Vagina (tissue), 2 donors: ENCODE data around the gene AUH. TPM values are rescaled to one million over a fixed set of nuclear protein-coding genes. Genes with fewer than 3 reads are reported as not detected.

Experiments
- DNase-seq, 2 donors: peaks; one replicate each; pipeline ENCODE4 v3.0.0-alpha.2; 2017; ENCODE audit errors: extremely low spot score in 2 of 2
- H3K27ac ChIP-seq: fragments of 200-600 bp; sonication (generic); one replicate; pipeline ENCODE4 v1.5.1; 2019
- H3K27me3 ChIP-seq: fragments of 200-600 bp; sonication (generic); one replicate; pipeline ENCODE4 v1.5.1; 2019
- H3K36me3 ChIP-seq, 2 donors: fragments of 200-600 bp; sonication (generic); one replicate each; pipeline ENCODE4 v1.5.1; 2017 to 2019
- H3K4me1 ChIP-seq: fragments of 200-600 bp; sonication (generic); one replicate; pipeline ENCODE4 v1.5.1; 2019
- H3K4me3 ChIP-seq, 2 donors: fragments of 200-600 bp; sonication (generic); 1 replicate in 1 of 2; 2 replicates in 1 of 2; pipeline ENCODE4 v1.5.1; 2016 to 2019
- H3K9me3 ChIP-seq: fragments of 200-600 bp; sonication (generic); one replicate; pipeline ENCODE4 v1.5.1; 2019
- POLR2A ChIP-seq, 2 donors: fragments of 450-650 bp; IDR thresholded peaks; one replicate each; pipeline ENCODE4 v1.6.1; 2017; ENCODE audit warnings: antibody characterized with exemption in 2 of 2, mild to moderate bottlenecking in 2 of 2, moderate library complexity in 2 of 2
- POLR2AphosphoS5 ChIP-seq, 2 donors: sonication (generic); formaldehyde crosslinking; IDR thresholded peaks; one replicate each; pipeline ENCODE4 v1.9.0; 2017; ENCODE audit warnings: antibody characterized with exemption in 2 of 2, mild to moderate bottlenecking in 2 of 2, low read depth in 1 of 2; ENCODE audit not compliant: insufficient read depth in 1 of 2
- intact Hi-C: fragments of 100-400 bp; cut with DNase I; formaldehyde crosslinking; loops from one replicate; pipeline ENCODE4 v1.15.1; 2023
- total RNA-seq: library from RNA; depleted of rRNA; stranded (reverse); fragments of >200 nt; gene quantifications from one replicate; pipeline ENCODE4 v1.2.3, GENCODE V29; 2016
- TF ChIP-seq, protein P1 (sequence below), 3 experiments: fragments of 450-650 bp in 2 of 3; fragments of 200-600 bp in 1 of 3; sonication (generic) in 1 of 3; IDR thresholded peaks; one replicate each; pipeline ENCODE4 v1.5.1; 2017 to 2019; ENCODE audit warnings: antibody characterized with exemption in 3 of 3, mild to moderate bottlenecking in 2 of 3, moderate library complexity in 2 of 3

AUH gene
- total RNA-seq, 1 donor from 2014 or later = 39.0 TPM

DNA sequence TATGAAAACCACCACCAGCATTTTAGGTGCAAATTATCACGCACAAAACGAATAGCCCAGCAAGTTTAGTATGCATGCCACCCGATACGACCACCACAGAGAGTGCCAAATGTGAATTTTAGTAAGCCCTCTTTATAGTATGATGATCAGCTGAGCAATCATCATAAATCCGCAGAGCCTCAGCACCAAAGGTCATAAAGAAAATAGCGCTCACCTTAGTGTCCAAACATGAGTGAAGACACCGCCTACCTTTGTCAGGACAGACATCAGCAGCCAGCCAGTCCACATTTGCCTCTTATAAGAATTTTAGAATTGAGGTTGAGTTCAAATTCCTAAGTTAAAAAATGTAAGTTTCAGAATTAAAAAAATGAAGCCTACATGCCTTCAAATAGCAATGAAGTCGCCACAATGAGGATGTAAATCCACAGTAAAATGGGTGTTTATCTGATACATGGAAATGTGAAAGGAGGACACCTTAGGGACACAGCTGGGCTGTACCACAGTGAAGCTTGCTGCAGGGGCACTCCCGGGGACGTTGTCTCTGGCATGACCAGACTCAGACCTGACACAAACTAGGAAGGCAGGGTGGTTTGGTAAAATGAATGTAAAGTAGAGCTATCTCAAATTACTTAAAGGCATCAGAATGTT lies 149.0 kb downstream of the AUH start:
- no peaks in the 10 kb centered on the region for H3K36me3 ChIP-seq
- no peaks in the 10 kb centered on the region for H3K9me3 ChIP-seq
- peaks cover 14% of the 10 kb centered on the region for H3K4me1 ChIP-seq
- TF ChIP-seq POLR2AphosphoS5 (IDR thresholded peaks at IDR 0.05; ENCODE audit: insufficient read depth in 1 of 2, low read depth in 1 of 2) (no peak), POLR2A (IDR thresholded peaks at IDR 0.05) (no peak)
- TF ChIP-seq, protein P1, sequence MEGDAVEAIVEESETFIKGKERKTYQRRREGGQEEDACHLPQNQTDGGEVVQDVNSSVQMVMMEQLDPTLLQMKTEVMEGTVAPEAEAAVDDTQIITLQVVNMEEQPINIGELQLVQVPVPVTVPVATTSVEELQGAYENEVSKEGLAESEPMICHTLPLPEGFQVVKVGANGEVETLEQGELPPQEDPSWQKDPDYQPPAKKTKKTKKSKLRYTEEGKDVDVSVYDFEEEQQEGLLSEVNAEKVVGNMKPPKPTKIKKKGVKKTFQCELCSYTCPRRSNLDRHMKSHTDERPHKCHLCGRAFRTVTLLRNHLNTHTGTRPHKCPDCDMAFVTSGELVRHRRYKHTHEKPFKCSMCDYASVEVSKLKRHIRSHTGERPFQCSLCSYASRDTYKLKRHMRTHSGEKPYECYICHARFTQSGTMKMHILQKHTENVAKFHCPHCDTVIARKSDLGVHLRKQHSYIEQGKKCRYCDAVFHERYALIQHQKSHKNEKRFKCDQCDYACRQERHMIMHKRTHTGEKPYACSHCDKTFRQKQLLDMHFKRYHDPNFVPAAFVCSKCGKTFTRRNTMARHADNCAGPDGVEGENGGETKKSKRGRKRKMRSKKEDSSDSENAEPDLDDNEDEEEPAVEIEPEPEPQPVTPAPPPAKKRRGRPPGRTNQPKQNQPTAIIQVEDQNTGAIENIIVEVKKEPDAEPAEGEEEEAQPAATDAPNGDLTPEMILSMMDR (IDR thresholded peaks at IDR 0.05) = no peak
- no peaks in the 10 kb centered on the region for H3K27me3 ChIP-seq
- no peak for DNase-seq
- no peak overlapping the region for H3K4me3 ChIP-seq
- no peak overlapping the region for H3K27ac ChIP-seq
- intact Hi-C loops = no loop called here

DNA sequence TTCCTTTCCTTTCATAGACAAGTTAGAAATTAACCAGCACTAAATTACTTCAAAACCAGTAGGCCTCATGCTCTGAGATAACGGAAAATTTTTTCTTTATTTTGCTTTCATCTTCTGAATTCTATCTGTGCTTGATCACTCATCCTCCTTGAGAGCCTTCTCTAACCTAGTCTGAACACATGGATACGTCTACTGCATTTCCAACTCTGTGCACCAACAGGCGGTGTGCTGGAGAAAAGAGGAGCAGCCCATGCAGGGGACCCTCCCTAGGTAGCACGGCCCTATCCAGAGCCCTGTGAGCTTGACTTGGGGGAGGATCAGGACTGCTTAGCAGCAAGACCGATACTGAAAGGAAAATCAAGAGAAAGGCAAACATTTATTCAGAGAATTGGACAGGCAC lies 149.8 kb downstream of the AUH start:
- no peak overlapping the region for H3K27ac ChIP-seq
- no peak overlapping the region for H3K4me3 ChIP-seq
- no peak for TF ChIP-seq POLR2A (IDR thresholded peaks at IDR 0.05)
- TF ChIP-seq, protein P1 (IDR thresholded peaks at IDR 0.05) = no peak
- TF ChIP-seq POLR2AphosphoS5 (IDR thresholded peaks at IDR 0.05; ENCODE audit: insufficient read depth in 1 of 2, low read depth in 1 of 2) = no peak
- peaks cover 22% of the 10 kb centered on the region for H3K4me1 ChIP-seq
- no peak for DNase-seq
- H3K27me3 ChIP-seq = no peaks in the 10 kb centered on the region
- H3K9me3 ChIP-seq = no peaks in the 10 kb centered on the region
- no peaks in the 10 kb centered on the region for H3K36me3 ChIP-seq
- intact Hi-C loops = no loop called here

DNA sequence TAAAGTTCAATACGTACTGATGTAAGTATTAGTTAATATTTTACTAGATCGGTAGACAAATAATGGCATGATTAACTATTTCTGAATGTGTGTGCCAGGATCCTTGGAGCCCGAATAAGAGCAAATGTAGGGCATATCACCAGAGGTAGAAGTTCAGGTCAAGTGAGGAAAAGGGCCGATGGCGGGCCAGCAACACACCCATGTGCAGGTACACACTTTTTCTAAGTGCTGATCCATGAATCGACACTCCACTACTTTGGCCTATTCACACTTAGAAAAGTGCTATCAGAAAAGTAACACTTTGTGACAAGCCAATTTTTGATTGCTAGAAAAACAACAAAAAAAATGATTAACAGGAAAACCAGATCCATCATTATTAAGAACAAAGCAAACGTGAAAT lies 150.3 kb downstream of the AUH start:
- intact Hi-C loops = no loop called here
- no peak for DNase-seq
- no peaks in the 10 kb centered on the region for H3K27me3 ChIP-seq
- TF ChIP-seq, protein P1 (IDR thresholded peaks at IDR 0.05) = no peak
- no peak for TF ChIP-seq POLR2A (IDR thresholded peaks at IDR 0.05)
- no peak for TF ChIP-seq POLR2AphosphoS5 (IDR thresholded peaks at IDR 0.05; ENCODE audit: insufficient read depth in 1 of 2, low read depth in 1 of 2)
- H3K4me1 ChIP-seq = peaks cover 22% of the 10 kb centered on the region
- H3K4me3 ChIP-seq = no peak overlapping the region
- H3K9me3 ChIP-seq = no peaks in the 10 kb centered on the region
- no peaks in the 10 kb centered on the region for H3K36me3 ChIP-seq
- H3K27ac ChIP-seq = no peak overlapping the region

DNA sequence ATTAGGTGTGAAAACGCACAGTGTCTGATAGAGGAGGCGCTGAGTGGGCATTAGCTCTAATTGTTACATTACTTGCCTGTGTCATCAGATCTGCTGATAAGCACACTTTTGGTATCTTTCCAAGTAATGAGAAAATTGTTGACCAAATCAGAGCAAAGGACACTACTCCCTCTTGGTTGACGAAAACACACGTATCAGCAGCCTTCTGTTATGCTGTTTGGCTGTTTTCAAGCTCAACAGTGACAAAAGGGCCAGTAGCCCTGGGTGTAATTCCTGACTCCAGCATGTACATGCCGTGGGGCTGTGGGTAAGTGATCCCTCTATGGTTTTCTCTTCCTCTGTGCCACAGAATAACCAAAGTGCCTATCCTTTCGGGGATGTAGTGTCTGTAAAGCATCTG lies 151.4 kb downstream of the AUH start:
- intact Hi-C loops = no loop called here
- H3K27ac ChIP-seq = no peak overlapping the region
- TF ChIP-seq, protein P1 (IDR thresholded peaks at IDR 0.05) = no peak
- TF ChIP-seq POLR2AphosphoS5 (IDR thresholded peaks at IDR 0.05; ENCODE audit: insufficient read depth in 1 of 2, low read depth in 1 of 2) = no peak
- no peak for TF ChIP-seq POLR2A (IDR thresholded peaks at IDR 0.05)

DNA sequence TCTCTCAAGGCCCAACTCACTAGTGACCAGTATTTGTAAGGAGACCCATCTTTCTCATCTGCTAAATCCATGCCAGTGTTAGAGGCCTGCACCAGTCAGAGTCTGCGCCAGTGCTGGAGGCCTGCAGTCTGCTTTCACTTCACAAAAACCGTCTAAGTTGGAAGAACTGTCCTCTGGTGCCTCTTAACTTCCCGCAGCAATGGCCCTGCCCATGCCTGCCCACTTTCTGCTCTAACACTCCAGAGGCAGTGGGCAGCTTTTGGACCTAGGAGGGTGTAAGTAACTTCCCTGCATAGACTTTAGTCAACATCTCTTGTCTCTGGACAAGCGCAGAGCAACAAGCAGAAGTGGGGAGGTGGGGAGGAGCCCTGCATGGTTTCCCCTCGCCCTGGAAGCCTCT lies 152.9 kb downstream of the AUH start:
- no peak for DNase-seq
- Histone ChIP-seq H3K27me3 (no peaks in the 10 kb centered on the region), H3K4me1 (peaks cover 22% of the 10 kb centered on the region), H3K36me3 (no peaks in the 10 kb centered on the region), H3K27ac (peak overlapping the region; percentile 60), H3K4me3 (no peak overlapping the region), H3K9me3 (no peaks in the 10 kb centered on the region)
- intact Hi-C loops = loop anchor here (10.0 kb wide), 1 partner anchor 1086 kb away; the partner anchor contains the start of gene IARS1
- TF ChIP-seq POLR2A (IDR thresholded peaks at IDR 0.05) (no peak), POLR2AphosphoS5 (IDR thresholded peaks at IDR 0.05; ENCODE audit: insufficient read depth in 1 of 2, low read depth in 1 of 2) (no peak)
- TF ChIP-seq, protein P1 (IDR thresholded peaks at IDR 0.05) = no peak

More for the DNA sequence above, 151.4 kb downstream of the AUH start:
- Histone ChIP-seq H3K9me3 (no peaks in the 10 kb centered on the region), H3K4me3 (no peak overlapping the region), H3K27me3 (no peaks in the 10 kb centered on the region), H3K4me1 (peaks cover 22% of the 10 kb centered on the region), H3K36me3 (no peaks in the 10 kb centered on the region)
- no peak for DNase-seq
